Pancreas (tissue), 10 donors: ENCODE data around the gene EFNA4. TPM values are rescaled to one million over a fixed set of nuclear protein-coding genes. Genes with fewer than 3 reads are reported as not detected.

Experiments
- ATAC-seq, 4 donors: fragments of 200-7000 bp; cut with Tn5 transposase; one replicate each; pipeline versions ENCODE4 v1.8.0 to v1.9.1; 2020; ENCODE audit warnings: mild to moderate bottlenecking in 4 of 4, moderate library complexity in 4 of 4
- DNase-seq, 6 donors: peaks; one replicate each; pipeline ENCODE4 v3.0.0-alpha.2; 2020
- FAIRE-seq: peaks from 2 replicates; lab custom pipeline; 2012; peaks lifted over from hg19 to GRCh38; lab: Jason Lieb, UNC
- H3K27ac ChIP-seq, 4 donors: fragments of 200-600 bp; sonication (generic); 1 replicate in 3 of 4; 2 replicates in 1 of 4; pipeline versions ENCODE4 v1.5.0 to v1.8.0; 2020
- H3K27me3 ChIP-seq, 4 donors: fragments of 200-600 bp; one replicate each; pipeline ENCODE4 v1.8.0; 2021
- H3K36me3 ChIP-seq, 3 donors: fragments of 200-600 bp; sonication (generic) in 1 of 3; one replicate each; pipeline versions ENCODE4 v1.5.0 to v1.8.0; 2020 to 2021
- H3K4me1 ChIP-seq, 3 donors: fragments of 200-600 bp; one replicate each; pipeline ENCODE4 v1.8.0; 2021
- H3K4me3 ChIP-seq, 4 donors: fragments of 200-600 bp; sonication (generic) in 2 of 4; one replicate each; pipeline versions ENCODE4 v1.5.0 to v1.8.0; 2020 to 2021
- H3K9me3 ChIP-seq, 4 donors: fragments of 200-600 bp; one replicate each; pipeline ENCODE4 v1.8.0; 2021
- CTCF ChIP-seq, 4 donors: fragments of 200-600 bp; sonication (generic) in 3 of 4; IDR thresholded peaks; one replicate each; pipeline versions ENCODE4 v1.5.0 to v1.8.0; 2021; ENCODE audit warnings: antibody characterized with exemption in 4 of 4
- WGBS, 2 donors: extraction: QIAGEN DNeasy Blood & Tissue Kit; methylation state at CpG; one replicate each; pipeline ENCODE4 v1.1.7; 2013; 5-methylcytosine and 5-hydroxymethylcytosine counted together
- intact Hi-C, 3 donors: fragments of 100-400 bp; cut with DNase I; formaldehyde crosslinking; loops; one replicate each; pipeline versions ENCODE4 v1.11.1 to v1.14.2; 2022
- polyA plus RNA-seq, 2 donors: library from polyadenylated mRNA; stranded (reverse); fragments of 200-250 nt; gene quantifications; one replicate each; pipeline ENCODE4 v1.2.3, GENCODE V29; 2013
- total RNA-seq, 6 donors: library from RNA; stranded (reverse); fragmentation: NEBNext Ultra II Directional in 4 of 6; extraction: Animal tissue kit (Norgen Biotek cat#: 25700) in 4 of 6; gene quantifications; one replicate each; pipeline versions ENCODE4 v1.2.1 to v1.2.4, GENCODE V29; 2021 to 2023
- donor health status: healthy with polysubstance abuse.
- donor health status: DM: no; HTN: no; CAD: no; lungs with moderate emphysema.
- donor health status: DM: no; HTN: no; CAD: no.
- donor health status: control.
- donor health status: control.
- donor health status: Bipolar disorder and iron deficiency.
- donor health status: DM: yes; HTN: yes; CAD: no.
- donor health status: DM: no; HTN: no; CAD: no.
- donor health status: DM: no; HTN: no; CAD: no.
- donor health status: DM: yes; HTN: yes; CAD: no.

The EFNA4 gene
- total and polyA plus RNA-seq, 8 donors: 2.1 to 6.2 (median 3.8) TPM

- Histone ChIP-seq H3K36me3 (no peaks in the 10 kb centered on the region), H3K4me3 (no peak overlapping the region), H3K27me3 (no peaks in the 10 kb centered on the region), H3K4me1 (no peaks in the 10 kb centered on the region), H3K27ac (no peak overlapping the region), H3K9me3 (no peaks in the 10 kb centered on the region)
- DNase-seq: no peak
- ATAC-seq: no peak
- intact Hi-C loops: no loop called here
- FAIRE-seq: no peak
- WGBS, 2 donors: 72 to 85% methylated on average over 6 of the region's 6 CpGs
- no peak for TF ChIP-seq CTCF (IDR thresholded peaks at IDR 0.05)
Observed at GRCh38 chr1:155037851-155038441, 25.6 kb upstream of the EFNA4 start.

GRCh38 chr1:155038602-155039307 is 24.8 kb upstream of the EFNA4 start:
- Histone ChIP-seq H3K9me3 (no peaks in the 10 kb centered on the region), H3K4me3 (no peak overlapping the region), H3K27me3 (no peaks in the 10 kb centered on the region), H3K36me3 (no peaks in the 10 kb centered on the region), H3K4me1 (peaks cover 0 to 3% (median 0%) of the 10 kb centered on the region in 3 donors), H3K27ac (no peak overlapping the region)
- ATAC-seq (peak in 2 of 4 donors; percentile 38 to 55), DNase-seq (no peak), FAIRE-seq (no peak)
- TF ChIP-seq CTCF (IDR thresholded peaks at IDR 0.05): no peak
- 49 to 58% methylated on average over 8 of the region's 8 CpGs for WGBS, 2 donors
- intact Hi-C loops: no loop called here

GRCh38 chr1:155039308-155039669 is 24.3 kb upstream of the EFNA4 start:
- ATAC-seq (no peak), DNase-seq (no peak), FAIRE-seq (no peak)
- no peak overlapping the region for H3K27ac ChIP-seq
- peaks cover 0 to 3% (median 0%) of the 10 kb centered on the region in 3 donors for H3K4me1 ChIP-seq
- no peak for TF ChIP-seq CTCF (IDR thresholded peaks at IDR 0.05)
- H3K27me3 ChIP-seq: no peaks in the 10 kb centered on the region
- WGBS, 2 donors: 73 to 77% methylated on average over 4 of the region's 4 CpGs
- H3K4me3 ChIP-seq: no peak overlapping the region
- H3K36me3 ChIP-seq: no peaks in the 10 kb centered on the region
- intact Hi-C loops: no loop called here
- no peaks in the 10 kb centered on the region for H3K9me3 ChIP-seq

- DNase-seq: peak in 1 of 6 donors; percentile 48
- Histone ChIP-seq H3K9me3 (no peaks in the 10 kb centered on the region), H3K4me3 (no peak overlapping the region), H3K27me3 (no peaks in the 10 kb centered on the region), H3K36me3 (no peaks in the 10 kb centered on the region), H3K4me1 (peaks cover 0 to 7% (median 0%) of the 10 kb centered on the region in 3 donors), H3K27ac (no peak overlapping the region)
- no peak for TF ChIP-seq CTCF (IDR thresholded peaks at IDR 0.05)
- intact Hi-C loops: loop anchor here in 1 of 3 donors (5.0 kb wide), 1 partner anchor 42 kb away; no protein-coding TSS in a partner anchor
- FAIRE-seq: no peak
- WGBS, 2 donors: 82 to 83% methylated on average over 14 of the region's 14 CpGs
- no peak for ATAC-seq
Observed at GRCh38 chr1:155040358-155041093, 23.0 kb upstream of the EFNA4 start.
